SK-N-SH treated with all-trans-retinoic acid at 6 μM for 48 hours (cell line): Measurements from ENCODE around the gene OR14C36.

Source experiments
- ZFP3 ChIP-seq: fragments of 250-450 bp; sonication (Bioruptor Pico); IDR thresholded peaks from 2 replicates; pipeline ENCODE4 v1.5.0; 2020; ENCODE audit warnings: mild to moderate bottlenecking, moderate library complexity
- ZFP30 ChIP-seq: fragments of 450-650 bp; formaldehyde crosslinking; IDR thresholded peaks from 2 replicates; pipeline ENCODE4 v1.5.0; 2022; ENCODE audit warnings: mild to moderate bottlenecking, moderate library complexity
- ZNF565 ChIP-seq: fragments of 450-650 bp; formaldehyde crosslinking; conservative IDR thresholded peaks from 2 replicates; pipeline ENCODE4 v1.5.0; 2020; ENCODE audit warnings: low read depth, mild to moderate bottlenecking, moderate library complexity
- TF ChIP-seq, protein P1 (sequence below): fragments of 250-450 bp; sonication (Bioruptor Pico); IDR thresholded peaks from 2 replicates; pipeline ENCODE4 v1.8.0; 2021; ENCODE audit warnings: low read depth, mild to moderate bottlenecking, moderate library complexity, borderline replicate concordance
- TF ChIP-seq, protein P2 (sequence below): fragments of 250-450 bp; sonication (Bioruptor Pico); IDR thresholded peaks from 2 replicates; pipeline ENCODE4 v1.5.1; 2020; ENCODE audit warnings: low read depth, mild to moderate bottlenecking, moderate library complexity

DNA sequence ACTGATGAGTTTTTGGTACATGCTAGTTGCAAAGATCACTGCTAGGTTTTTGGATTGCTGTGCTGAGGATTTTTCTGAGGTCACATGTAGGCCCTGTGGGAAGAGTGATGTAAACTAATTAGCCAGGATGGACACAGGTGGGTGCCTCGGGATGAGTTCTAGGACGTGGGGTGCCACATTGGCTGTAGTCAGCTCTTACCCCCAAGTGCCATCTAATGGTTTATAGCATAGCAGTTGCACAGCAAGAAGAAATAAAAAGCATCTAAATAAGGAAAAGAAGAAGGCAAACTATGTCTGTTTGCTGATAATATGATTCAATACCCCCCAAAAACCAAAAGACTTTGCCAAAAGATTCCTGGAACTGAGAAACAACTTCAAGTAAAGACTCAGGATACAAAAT, 44.5 kb downstream of the OR14C36 start:
- TF ChIP-seq, protein P1, sequence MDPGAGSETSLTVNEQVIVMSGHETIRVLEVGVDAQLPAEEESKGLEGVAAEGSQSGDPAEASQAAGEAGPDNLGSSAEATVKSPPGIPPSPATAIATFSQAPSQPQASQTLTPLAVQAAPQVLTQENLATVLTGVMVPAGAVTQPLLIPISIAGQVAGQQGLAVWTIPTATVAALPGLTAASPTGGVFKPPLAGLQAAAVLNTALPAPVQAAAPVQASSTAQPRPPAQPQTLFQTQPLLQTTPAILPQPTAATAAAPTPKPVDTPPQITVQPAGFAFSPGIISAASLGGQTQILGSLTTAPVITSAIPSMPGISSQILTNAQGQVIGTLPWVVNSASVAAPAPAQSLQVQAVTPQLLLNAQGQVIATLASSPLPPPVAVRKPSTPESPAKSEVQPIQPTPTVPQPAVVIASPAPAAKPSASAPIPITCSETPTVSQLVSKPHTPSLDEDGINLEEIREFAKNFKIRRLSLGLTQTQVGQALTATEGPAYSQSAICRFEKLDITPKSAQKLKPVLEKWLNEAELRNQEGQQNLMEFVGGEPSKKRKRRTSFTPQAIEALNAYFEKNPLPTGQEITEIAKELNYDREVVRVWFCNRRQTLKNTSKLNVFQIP (CRISPR knock-in tag), result no peak
- TF ChIP-seq ZNF565 (CRISPR knock-in tag) (no peak), ZFP30 (no peak), ZFP3 (CRISPR knock-in tag) (no peak)
- TF ChIP-seq, protein P2, sequence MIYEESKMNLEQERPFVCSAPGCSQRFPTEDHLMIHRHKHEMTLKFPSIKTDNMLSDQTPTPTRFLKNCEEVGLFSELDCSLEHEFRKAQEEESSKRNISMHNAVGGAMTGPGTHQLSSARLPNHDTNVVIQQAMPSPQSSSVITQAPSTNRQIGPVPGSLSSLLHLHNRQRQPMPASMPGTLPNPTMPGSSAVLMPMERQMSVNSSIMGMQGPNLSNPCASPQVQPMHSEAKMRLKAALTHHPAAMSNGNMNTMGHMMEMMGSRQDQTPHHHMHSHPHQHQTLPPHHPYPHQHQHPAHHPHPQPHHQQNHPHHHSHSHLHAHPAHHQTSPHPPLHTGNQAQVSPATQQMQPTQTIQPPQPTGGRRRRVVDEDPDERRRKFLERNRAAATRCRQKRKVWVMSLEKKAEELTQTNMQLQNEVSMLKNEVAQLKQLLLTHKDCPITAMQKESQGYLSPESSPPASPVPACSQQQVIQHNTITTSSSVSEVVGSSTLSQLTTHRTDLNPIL (CRISPR knock-in tag), result no peak
